Suppressor macrophage (primary cell): ENCODE results near the gene ERO1B.
"Not testable (repeated sequence)": the region's sequence is repeated elsewhere in the genome, so short reads cannot be mapped to it uniquely, and the experiment has no call there.

Experiments used
- DNase-seq, 4 experiments: peaks; one replicate each; pipeline ENCODE4 v3.0.0-alpha.2; 2020 to 2022
- total RNA-seq, 17 experiments: gene quantifications; one replicate each; lab custom pipeline; 2026; ENCODE audit warnings: mixed read lengths in 6 of 17, inconsistent platforms in 3 of 17; lab: John Stamatoyannopoulos, UW

ERO1B gene, protein sequence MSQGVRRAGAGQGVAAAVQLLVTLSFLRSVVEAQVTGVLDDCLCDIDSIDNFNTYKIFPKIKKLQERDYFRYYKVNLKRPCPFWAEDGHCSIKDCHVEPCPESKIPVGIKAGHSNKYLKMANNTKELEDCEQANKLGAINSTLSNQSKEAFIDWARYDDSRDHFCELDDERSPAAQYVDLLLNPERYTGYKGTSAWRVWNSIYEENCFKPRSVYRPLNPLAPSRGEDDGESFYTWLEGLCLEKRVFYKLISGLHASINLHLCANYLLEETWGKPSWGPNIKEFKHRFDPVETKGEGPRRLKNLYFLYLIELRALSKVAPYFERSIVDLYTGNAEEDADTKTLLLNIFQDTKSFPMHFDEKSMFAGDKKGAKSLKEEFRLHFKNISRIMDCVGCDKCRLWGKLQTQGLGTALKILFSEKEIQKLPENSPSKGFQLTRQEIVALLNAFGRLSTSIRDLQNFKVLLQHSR
- 8.3 to 44.5 (median 13.8) reads per million in 17 experiments for total RNA-seq

DNA sequence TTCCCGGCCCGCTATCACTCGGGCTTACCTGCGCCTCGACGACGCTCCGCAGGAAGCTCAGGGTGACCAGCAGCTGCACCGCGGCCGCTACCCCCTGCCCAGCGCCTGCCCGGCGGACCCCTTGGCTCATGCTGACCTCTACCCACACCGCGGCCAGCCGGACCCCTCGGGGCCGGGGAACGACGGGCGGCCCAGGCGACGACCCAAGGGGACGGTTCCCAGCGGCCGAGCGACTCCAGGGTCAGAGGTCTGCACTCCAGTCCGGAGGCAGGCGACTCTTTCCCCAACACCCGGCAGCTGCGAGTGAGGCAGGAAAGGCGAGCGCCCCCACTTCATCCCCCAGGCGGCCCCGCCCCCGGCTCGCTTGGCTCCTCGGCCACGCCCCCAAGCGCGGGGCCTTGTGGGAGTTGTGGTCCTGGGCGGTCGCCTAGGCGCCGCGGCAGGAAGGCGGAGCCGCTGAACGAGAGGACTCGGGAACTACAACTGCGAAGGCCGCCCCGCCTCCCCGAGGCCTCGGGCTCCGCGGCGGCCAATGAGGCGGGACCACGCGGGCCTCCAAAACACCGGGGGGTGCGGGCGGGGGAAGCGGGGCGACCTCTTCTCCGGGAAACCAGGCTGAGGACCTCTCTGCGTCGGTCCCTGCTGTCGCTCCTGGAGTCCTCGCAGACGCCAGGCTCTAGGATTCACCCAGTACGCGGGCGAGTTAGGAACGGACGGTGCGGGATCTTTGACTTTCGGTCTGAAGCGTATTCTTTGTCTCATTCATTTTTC lies at the start of gene ERO1B:
Gene ERO1B, minus strand, starts transcription at position 305 of the 771 bp plus-strand sequence. Its CDS starts 175 bp downstream, at position 130.
- DNase-seq = peak; percentile 97 to 99 (median 98)

DNA sequence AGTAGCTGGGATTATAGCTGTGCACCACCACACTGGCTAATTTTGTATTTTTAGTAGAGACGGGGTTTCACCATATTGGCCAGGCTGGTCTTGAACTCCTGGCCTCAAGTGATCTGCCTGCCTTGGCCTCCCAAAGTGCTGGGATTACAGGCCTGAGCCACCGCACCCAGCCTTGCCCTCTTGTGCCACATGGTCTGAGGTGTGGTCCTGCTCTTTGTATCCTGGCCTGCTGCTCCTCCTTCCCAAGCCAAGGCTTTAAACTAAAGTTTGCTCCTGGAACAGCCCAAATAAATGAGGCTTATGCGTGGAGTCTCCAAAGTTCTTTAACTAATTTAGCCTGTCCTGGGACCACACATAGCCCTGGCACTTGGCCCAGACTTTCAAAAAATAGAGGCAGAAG lies 49.7 kb upstream of the ERO1B start:
- DNase-seq = not testable (repeated sequence)

DNA sequence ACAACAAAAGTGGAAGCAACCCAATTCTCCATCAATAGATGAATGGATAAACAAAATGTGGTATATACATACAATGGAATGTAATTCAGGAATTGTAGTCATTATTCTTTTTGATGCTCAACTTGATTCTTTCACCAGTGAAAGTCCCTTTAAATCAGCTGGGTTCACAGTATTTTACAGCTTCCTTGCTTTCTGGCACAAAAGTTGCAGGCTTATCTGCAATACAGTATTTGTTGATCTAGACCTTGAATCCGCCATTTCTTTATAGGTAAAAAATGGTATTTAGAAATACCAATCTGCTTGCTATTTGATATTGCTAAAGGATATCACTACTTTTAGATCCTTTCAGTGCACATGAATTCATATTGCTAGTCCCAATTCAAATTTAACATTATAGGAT lies 44.7 kb upstream of the ERO1B start:
- no peak for DNase-seq

DNA sequence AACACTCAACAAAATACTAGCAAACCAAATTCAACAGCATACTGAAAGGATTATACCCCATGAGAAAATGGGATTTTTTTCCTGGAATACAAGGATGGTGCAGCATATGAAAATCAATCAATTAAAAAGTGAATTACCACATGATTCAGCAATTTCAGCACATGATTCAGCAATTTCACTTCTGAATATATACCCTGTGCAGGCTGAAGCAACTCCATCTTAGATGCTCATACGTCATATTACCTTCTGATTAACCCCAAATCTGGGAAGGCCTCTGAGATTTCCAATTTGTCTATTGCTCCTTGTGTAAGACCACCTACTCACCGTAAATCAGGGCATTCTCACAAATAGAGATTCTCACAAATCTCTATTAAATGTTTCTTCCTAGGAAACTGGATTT lies 43.8 kb upstream of the ERO1B start:
- DNase-seq = no peak

DNA sequence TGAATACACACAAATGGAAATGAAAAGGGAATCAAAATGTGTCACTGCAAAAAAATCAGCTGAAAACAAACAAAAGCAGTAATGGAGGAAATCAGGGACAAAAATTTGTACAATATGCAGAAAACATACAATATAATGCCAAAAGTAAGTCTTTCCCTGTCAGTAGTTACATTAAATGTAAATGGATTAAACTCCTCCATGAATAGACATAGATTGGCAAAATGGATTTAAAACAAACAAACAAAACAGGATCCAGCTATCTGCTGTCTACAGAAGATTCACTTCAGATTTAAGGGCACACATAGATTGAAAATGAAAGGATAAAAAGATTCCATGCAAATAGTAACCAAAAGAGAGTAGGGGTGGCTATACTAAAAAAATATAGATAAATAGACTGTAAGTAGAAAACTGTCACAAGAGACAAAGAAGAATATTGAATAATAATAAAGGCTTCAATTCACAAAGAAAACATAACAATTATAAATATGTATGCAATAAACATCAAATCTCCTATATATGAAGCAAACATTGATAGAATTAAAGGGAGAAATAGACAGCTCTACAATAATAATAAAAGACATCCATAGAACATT lies 42.2 kb upstream of the ERO1B start:
- no peak for DNase-seq

DNA sequence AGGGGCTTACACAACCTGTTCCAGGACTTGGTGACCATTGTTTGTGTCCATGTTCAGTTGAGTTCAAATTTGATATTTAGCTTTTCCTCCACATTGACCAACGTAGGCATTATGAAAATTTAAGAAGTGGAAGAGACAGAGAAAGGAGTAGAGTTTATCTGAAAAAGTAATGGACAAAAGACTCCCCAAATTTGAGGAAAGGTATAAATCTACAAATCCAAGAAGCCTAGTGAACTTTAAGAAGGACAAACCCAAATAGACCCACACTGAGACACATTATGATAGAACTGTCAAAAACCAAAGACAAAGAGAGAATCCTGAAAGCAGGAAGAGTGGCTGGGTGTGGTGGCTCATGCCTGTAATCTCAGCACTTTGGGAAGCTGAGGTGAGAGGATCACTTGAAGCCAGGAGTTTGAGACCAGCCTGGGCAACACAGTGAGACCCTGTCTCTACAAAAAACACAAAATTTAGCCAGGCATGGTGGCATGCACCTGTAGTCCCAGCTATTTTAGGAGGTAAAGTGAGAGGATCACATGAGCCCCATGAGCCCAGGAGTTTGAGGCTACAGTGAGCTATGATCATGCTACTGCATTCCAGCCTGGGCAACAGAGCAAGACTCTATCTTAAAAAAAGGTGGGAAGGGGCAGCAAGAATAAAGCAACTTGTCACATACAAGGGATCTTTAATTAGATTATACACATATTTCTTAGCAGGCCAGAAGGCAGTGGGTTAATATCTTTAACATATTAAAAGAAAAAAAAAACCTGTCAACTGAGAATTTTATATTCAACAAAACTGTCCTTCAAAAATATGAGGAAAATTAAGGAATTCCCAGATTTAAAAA lies 41.0 kb upstream of the ERO1B start:
- no peak for DNase-seq

DNA sequence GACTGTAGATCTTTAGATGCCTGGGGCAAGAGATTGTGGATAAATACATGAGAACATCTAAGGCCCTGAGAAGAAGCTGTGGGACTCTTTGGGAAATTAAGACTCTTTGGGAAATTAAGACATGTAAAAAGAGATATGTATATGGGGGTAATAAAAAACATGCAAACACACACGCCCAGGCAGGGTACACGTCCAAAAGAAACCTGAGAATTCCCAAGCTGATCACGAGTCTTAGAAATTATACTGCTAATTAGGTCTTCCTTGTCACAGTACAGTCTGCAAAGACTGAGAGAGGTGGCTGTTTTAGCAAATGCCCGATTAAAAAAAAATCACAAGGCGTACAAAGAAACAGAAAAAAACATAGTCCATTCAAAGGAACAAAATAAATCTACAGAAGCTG lies 39.3 kb upstream of the ERO1B start:
- DNase-seq = no peak

DNA sequence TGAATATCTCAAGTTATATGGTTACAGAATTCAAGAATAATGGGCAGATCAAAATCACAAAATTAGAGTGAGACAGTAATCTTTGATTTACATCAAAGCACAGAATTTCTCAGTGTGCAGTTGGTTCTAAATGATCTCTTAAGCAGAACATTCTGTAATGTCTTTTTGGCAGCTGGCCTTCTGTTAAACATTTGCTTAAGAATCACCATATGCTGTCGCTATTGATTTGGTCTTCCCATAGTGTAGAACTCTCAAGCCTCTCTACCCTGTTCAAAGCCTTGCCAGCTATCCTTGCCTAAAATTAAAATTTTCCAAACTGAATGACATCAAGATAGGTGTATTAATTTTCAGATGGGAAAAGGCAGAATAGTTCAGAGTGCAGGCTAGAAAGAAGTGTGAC lies 38.9 kb upstream of the ERO1B start:
- DNase-seq = no peak

DNA sequence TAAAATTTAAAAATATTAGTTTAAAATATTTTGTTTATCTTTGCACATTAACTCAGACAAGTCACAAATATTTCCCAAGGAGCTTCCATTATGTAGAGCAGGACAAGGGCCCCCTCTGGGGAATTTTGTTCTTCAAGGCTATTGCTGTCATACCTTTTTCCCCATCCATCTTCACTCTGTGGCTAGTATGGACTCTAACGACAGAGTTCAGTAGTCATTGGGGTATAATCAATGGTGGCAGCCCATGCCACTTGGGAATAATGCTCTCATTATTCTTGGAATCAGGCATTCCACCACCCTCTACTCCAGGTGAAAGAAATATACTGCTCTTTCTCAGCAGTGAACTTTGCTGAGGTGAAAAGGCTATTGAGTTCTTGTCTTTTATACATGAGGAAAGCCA lies 38.5 kb upstream of the ERO1B start:
- no peak for DNase-seq

DNA sequence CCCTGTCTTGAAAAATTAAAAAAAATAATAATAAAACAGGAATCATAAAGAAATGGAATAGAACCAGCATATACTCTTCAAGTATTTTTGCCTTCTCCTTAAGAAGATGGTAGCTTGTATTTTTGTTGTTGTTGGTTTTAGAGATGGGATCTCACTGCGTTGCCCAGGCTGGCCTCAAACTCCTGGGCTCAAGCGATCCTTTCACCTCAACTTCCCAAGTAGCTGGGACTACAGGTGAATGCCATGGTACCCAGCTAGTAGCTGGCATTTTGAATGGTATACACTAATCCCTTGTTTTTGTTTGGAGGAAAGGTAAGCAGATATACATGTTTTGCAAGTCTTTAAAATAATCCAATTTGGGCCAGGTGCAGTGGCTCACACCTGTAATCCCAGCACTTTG lies 34.7 kb upstream of the ERO1B start:
- DNase-seq = no peak

DNA sequence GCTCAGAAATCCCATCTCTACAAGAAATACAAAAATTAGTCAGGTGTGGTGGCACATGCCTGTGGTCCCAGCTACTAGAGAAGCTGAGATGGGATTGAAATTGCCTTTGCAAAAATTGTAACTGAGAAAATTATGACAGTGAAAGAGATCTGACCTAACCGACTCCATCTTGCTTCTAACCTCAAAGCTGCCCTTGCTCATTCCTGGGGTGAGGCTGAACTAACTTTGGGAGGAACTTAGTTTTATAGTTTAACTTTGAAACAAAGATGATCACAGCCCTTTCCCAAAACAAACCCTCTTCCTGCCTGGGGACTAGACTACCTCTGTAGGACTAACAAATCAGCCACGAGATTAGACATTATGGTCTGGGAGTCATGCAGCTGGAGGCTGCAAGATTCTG lies 33.8 kb upstream of the ERO1B start:
- DNase-seq = no peak

DNA sequence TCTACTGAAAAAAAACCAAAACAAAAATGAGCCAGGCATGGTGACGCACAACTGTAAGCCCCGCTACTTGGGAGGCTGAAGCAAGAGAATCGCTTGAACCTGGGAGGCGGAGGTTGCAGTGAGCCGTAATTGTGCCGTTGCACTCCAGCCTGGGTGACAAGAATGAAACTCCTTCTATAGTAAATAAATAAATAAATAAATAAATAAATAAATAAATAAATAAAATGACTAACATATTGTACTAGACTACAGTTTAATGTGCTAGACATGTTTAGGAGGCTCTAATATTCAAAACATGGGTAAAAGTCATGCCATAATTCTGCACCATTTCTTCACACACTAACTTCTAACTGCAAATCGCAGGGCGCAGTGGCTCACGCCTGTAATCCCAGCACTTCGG lies 33.3 kb upstream of the ERO1B start:
- no peak for DNase-seq

DNA sequence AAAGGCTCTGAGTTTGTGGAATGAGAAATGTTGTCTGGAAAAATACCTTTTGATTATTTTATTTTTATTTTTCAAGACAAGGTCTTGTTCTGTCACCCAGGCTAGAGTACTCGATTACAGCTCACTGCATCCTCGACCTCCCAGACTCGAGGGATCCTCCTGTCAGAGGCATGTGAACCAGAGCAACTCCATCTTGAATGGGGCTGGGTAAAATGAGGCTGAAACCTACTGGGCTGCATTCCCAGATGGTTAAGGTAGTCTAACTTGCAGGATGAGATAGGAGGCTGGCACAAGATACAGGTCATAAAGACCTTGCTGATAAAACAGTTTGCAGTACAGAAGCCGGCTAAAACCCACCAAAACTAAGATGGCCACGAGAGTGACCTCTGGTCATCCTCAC lies 32.3 kb upstream of the ERO1B start:
- not testable (repeated sequence) for DNase-seq

DNA sequence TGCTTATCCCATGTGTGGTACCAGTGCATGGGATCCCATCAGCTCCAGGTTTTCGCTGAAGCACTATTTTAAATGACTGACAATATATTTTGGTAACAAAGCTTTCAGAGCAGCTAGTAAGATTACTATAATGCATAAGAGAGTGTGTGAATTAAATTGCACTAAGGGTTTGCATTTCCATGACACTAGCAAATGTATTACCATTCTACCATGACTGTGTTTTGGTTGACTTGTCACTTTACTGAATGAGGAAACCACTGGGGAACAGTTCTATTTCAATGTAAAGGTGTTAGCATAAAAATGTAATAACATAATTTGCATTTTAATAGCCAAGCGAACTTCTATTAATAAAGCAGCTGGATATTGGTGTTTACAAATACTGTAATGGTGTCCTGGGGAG lies 31.7 kb upstream of the ERO1B start:
- no peak for DNase-seq

DNA sequence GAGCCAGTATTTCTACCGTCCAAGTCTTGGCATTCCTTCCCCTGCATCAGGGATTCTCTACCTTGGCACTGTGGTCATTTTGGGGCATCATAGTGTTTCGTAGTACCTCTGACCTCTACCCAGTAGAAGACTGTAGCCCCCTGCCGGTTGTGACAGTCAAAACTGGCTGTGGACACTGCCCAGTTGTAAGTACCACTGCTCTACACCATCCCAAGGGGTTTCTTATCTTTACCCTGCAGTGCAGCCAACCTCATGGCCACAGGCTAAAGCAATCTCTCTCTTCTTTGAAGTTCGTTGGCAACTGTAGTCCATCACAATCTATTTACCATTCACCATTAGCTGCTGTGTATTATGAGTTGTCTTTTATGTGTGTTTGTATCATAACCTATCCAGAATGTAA lies 29.3 kb upstream of the ERO1B start:
- DNase-seq = no peak

DNA sequence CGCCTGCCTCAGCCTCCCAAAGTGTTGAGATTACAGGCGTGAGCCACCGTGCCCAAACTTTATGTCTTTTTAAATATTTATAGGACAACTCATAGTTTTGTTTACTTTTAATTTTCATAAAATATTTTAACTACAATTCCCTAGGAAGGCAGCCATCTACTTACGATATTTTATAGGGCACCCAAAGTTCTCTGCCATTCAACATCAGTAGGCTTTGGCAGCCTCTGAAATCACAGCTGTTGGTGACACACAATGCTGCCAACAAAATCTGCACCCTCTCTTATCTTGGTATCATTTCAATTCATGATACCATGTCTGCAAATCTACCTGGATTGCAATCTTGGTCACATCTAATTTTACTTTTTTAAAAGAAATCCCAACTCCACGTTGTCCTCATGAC lies 27.1 kb upstream of the ERO1B start:
- no peak for DNase-seq

DNA sequence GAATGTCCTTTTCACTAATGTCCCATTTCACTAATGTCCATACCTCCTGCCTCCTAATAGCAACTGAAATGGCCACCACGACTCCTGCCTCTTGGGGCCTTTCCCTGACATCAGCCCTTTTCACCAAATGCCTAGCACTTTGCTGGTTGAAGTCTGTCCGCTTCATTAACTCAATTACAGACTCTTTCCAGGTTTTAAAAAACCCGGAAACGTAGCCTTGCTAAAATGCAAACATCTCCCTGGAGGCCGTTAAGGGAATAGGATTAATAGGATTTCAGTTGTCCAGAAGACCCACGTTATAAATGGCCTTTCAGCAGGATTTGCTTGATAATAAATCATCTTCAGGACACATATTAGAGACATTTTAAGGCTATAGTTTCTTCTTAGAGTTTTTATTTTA lies 25.7 kb upstream of the ERO1B start:
- DNase-seq = no peak

DNA sequence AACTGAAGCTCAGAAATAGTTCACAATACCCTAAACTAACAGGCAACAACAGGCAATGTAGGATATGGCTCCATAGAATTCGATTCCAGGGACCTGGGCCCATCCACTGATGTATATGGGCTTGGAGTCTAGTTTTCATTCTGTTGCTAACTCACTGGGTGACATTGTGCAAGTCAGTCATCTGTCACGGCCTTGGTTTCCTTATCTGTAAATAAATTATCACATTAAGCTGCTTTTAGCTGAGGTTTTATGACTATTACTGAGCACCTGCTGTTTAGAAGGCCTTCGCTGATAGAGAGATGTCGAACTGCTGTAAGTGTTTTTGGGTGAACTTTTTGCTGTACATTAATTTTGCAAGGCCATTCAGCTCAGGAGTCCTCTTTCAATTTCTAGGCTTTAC lies 22.9 kb upstream of the ERO1B start:
- DNase-seq = no peak

DNA sequence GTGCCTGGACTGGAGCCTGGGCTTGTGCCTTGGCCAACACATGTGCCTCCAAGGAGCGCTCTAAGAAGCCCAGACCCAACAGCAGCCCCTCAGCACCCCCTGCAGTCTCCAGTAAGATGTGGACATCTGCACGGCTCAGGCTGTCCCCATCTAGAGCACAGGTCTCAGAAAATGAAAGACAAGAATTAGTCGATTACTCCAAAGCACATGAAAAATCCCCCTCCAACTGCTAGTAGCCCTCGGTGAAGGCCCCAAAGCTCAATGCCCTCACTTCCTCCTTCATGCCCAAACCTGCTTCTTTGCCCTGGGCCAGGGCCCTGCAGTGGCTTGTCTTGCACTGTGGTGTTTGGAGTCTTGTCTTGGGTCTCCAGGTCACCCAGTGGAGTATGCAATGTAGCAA lies 21.9 kb upstream of the ERO1B start:
- DNase-seq = peak in 1 of 4 experiments; percentile 6

DNA sequence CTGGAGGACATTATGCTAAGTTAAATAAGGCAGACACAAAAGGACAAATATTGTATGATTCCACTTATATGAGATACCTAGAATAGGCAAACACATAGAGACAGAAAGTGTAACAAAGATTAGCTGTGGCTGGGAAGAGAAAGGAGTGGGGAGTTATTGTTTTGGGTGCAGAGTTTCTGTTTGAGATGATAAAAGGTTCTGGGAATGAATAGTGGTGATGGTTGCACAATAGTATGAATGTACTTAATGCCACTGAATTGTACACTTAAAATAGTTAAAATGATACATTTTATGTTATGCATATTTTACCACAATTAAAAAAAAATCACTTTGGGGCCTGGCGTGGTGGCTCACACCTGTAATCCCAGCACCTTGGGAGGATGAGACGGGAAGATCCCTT lies 21.2 kb upstream of the ERO1B start:
- no peak for DNase-seq

DNA sequence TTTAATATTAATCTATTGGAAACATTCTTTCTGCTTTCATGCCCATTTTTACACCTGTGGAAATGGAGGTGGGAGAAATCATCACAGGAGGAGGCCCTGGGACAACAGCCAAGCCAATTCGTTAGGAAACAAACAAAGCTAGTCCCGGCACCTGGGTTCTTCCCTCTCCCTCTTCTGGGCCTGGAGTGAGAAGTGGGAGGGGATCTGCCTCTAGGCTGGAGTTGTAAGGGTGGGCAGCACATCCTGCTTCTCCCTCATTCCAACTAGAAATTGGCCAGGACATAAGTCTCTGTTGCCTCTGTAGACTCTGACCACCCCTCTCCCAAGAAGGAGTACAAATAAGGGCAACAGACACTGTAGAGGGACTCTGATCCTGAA lies 20.2 kb upstream of the ERO1B start:
- no peak for DNase-seq

DNA sequence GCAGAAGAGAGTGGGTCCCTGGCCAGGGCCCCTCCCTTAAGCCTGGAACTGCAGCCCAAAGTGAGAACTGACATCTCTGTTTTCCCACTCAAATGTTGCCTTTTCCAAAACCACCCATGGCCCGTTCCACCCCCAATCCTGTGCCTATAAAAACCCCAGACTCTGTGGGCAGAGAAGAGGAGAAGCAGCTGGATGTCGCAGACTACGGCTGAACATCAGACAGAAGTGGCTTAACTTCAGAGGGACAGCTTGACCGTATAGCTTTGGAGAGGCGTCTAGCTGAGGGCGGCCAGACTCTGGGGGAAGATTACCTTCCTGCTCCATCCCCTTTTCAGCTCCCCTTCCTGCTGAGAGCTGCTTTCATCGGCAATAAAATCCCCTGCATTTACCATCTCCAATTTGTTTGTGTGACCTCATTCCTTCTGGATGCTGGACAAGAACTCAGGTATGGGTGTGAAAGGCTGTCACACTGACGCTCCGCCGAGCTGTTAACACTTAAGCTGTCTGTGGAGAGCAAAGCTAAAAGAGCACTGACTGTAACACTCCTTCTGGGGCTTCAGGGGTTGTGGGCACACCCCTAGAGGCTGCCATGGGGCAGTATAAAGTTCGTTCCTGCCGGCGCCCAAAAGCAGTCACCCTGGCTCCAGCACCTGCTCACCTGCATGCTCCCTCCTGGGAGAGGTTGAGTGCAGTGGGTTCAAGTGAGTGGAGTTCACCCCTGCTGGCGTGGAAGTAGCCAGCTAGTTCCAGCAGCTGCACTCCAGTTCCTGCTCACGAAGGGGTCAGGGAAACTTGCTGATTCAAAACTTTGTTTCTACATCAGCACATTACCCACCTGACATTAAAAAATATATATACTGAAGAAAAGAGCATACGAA lies 19.6 kb upstream of the ERO1B start:
- no peak for DNase-seq
